A673 (cell line): ENCODE results near the gene C5orf15. TPM values are rescaled to one million over a fixed set of nuclear protein-coding genes. Genes with fewer than 3 reads are reported as not detected.

ENCODE experiments used
- BruUV-seq: library from RNA; stranded (reverse); fragments of 400-500 nt; replicated peaks from 2 replicates; lab custom pipeline; 2021; lab: Mats Ljungman, UMichigan
- CTCF ChIA-PET: fragments of 300-600 bp; sonication (Branson Sonifier 250); formaldehyde crosslinking; loops from one replicate; lab custom pipeline; 2022; ENCODE audit warnings: antibody characterized with exemption; lab: Charles Lee
- POLR2A ChIA-PET: fragments of 300-600 bp; sonication (Branson Sonifier 250); formaldehyde crosslinking; loops from one replicate; lab custom pipeline; 2022; ENCODE audit warnings: antibody characterized with exemption; ENCODE audit not compliant: low non-redundant PET; lab: Charles Lee
- DNase-seq: peaks from one replicate; pipeline ENCODE4 v3.0.0-alpha.2; 2015; ENCODE audit warnings: low spot score
- H3K27ac ChIP-seq: fragments of 200-600 bp; sonication (generic); 2 replicates; pipeline ENCODE4 v1.5.1; 2016; ENCODE audit warnings: mixed run types, low read depth, mild to moderate bottlenecking, mixed read lengths, antibody characterized with exemption, low read length; ENCODE audit not compliant: poor library complexity, severe bottlenecking
- H3K27me3 ChIP-seq: fragments of 200-600 bp; sonication (generic); replicated peaks from 2 replicates; pipeline ENCODE4 v1.6.1; 2017; ENCODE audit warnings: mixed run types, low read depth, mild to moderate bottlenecking, mixed read lengths, antibody characterized with exemption, low read length; ENCODE audit not compliant: insufficient read depth, poor library complexity
- H3K36me3 ChIP-seq: fragments of 200-600 bp; sonication (generic); 2 replicates; pipeline ENCODE4 v1.6.1; 2016; ENCODE audit warnings: mixed run types, mild to moderate bottlenecking, mixed read lengths, antibody characterized with exemption, low read length; ENCODE audit not compliant: insufficient read depth, poor library complexity, severe bottlenecking
- H3K4me1 ChIP-seq: fragments of 200-600 bp; sonication (generic); 2 replicates; pipeline ENCODE4 v1.6.1; 2017; ENCODE audit warnings: mixed run types, mild to moderate bottlenecking, mixed read lengths, antibody characterized with exemption, low read length; ENCODE audit not compliant: insufficient read depth, poor library complexity, severe bottlenecking
- H3K4me3 ChIP-seq: fragments of 200-600 bp; sonication (generic); 2 replicates; pipeline ENCODE4 v1.5.1; 2016; ENCODE audit warnings: low read depth, mixed run types, mild to moderate bottlenecking, mixed read lengths, low read length; ENCODE audit not compliant: poor library complexity, severe bottlenecking
- H3K9me3 ChIP-seq: fragments of 200-600 bp; sonication (generic); 2 replicates; pipeline ENCODE4 v1.6.1; 2016; ENCODE audit warnings: mixed run types, low read depth, mild to moderate bottlenecking, mixed read lengths, antibody characterized with exemption, low read length; ENCODE audit not compliant: poor library complexity, severe bottlenecking
- EZH2 ChIP-seq: fragments of 200-600 bp; sonication (generic); IDR thresholded peaks from 2 replicates; pipeline ENCODE4 v1.6.1; 2017; ENCODE audit warnings: borderline replicate concordance, low read depth, mild to moderate bottlenecking, mixed read lengths, antibody characterized with exemption, low read length; ENCODE audit not compliant: poor library complexity, severe bottlenecking
- intact Hi-C: fragments of 100-400 bp; cut with micrococcal nuclease; formaldehyde crosslinking; loops from one replicate; pipeline ENCODE4 v1.10.0; 2022; ENCODE audit not compliant: unreplicated experiment
- total RNA-seq: library from RNA; stranded (reverse); gene quantifications from 2 replicates; pipeline ENCODE4 v1.2.3, GENCODE V29; 2021
- TF ChIP-seq, protein P1 (sequence below): fragments of 300-800, 200-600 bp; sonication (generic); conservative IDR thresholded peaks from 2 replicates; pipeline ENCODE4 v1.5.1; 2017; ENCODE audit warnings: low read depth, mild to moderate bottlenecking, antibody characterized with exemption, low read length, moderate library complexity, mixed read lengths

C5orf15 gene
- total RNA-seq, 1 experiment from 2014 or later: 40.8 TPM

DNA sequence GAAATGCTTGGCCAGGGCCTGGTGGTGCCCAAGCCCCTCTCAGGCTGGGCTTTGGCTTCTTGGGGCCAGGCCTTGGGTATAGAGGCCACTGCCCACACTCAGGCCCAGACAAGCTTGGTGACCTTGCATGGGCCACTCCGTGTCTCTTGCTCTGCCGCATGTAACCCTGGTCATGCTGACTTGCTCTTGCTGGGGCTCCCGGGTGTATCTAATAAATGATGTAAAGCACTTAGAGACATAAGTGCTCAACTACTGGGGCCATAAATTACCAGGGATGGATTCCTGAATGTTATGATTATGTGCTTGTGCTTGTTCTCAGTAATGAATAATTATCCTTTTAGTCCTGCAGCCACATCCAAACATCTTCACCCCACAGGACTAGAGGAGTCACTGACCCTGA lies 54.0 kb downstream of the C5orf15 start:
- H3K36me3 ChIP-seq: no peaks in the 10 kb centered on the region
- H3K9me3 ChIP-seq: no peaks in the 10 kb centered on the region
- DNase-seq: no peak
- H3K27ac ChIP-seq: no peak overlapping the region
- no TSS peak for BruUV-seq
- no peak overlapping the region for H3K4me3 ChIP-seq
- intact Hi-C loops: no loop called here
- H3K27me3 ChIP-seq: no peaks in the 10 kb centered on the region
- TF ChIP-seq, protein P1, sequence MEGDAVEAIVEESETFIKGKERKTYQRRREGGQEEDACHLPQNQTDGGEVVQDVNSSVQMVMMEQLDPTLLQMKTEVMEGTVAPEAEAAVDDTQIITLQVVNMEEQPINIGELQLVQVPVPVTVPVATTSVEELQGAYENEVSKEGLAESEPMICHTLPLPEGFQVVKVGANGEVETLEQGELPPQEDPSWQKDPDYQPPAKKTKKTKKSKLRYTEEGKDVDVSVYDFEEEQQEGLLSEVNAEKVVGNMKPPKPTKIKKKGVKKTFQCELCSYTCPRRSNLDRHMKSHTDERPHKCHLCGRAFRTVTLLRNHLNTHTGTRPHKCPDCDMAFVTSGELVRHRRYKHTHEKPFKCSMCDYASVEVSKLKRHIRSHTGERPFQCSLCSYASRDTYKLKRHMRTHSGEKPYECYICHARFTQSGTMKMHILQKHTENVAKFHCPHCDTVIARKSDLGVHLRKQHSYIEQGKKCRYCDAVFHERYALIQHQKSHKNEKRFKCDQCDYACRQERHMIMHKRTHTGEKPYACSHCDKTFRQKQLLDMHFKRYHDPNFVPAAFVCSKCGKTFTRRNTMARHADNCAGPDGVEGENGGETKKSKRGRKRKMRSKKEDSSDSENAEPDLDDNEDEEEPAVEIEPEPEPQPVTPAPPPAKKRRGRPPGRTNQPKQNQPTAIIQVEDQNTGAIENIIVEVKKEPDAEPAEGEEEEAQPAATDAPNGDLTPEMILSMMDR: no peak
- no peak for TF ChIP-seq EZH2
- ChIA-PET POLR2A (no interaction called here), CTCF (no interaction called here)
- peaks cover 4% of the 10 kb centered on the region for H3K4me1 ChIP-seq

GRCh38 chr5:133913413-133914155 lies 54.8 kb downstream of the C5orf15 start:
- TF ChIP-seq EZH2: no peak
- TF ChIP-seq, protein P1: no peak
- DNase-seq: no peak
- H3K9me3 ChIP-seq: no peaks in the 10 kb centered on the region
- no peak overlapping the region for H3K27ac ChIP-seq
- POLR2A ChIA-PET: no interaction called here
- H3K36me3 ChIP-seq: no peaks in the 10 kb centered on the region
- H3K4me1 ChIP-seq: peaks cover 4% of the 10 kb centered on the region
- H3K4me3 ChIP-seq: no peak overlapping the region
- no peaks in the 10 kb centered on the region for H3K27me3 ChIP-seq
- intact Hi-C loops: no loop called here
- BruUV-seq: no TSS peak
- CTCF ChIA-PET: no interaction called here

- no TSS peak for BruUV-seq
- no peak for TF ChIP-seq EZH2
- TF ChIP-seq, protein P1: no peak
- Histone ChIP-seq H3K36me3 (no peaks in the 10 kb centered on the region), H3K4me3 (no peak overlapping the region), H3K27me3 (no peaks in the 10 kb centered on the region), H3K9me3 (no peaks in the 10 kb centered on the region), H3K27ac (no peak overlapping the region), H3K4me1 (peaks cover 4% of the 10 kb centered on the region)
- intact Hi-C loops: no loop called here
- ChIA-PET POLR2A (no interaction called here), CTCF (no interaction called here)
- DNase-seq: no peak
Measured at GRCh38 chr5:133912951-133913350, 55.5 kb downstream of the C5orf15 start.
